Lower leg skin (tissue), 3 donors: ENCODE results near the gene DCST1.

ENCODE experiments used
- CTCF ChIP-seq, 3 donors: fragments of 450-650 bp; IDR thresholded peaks; one replicate each; pipeline ENCODE4 v1.5.1; 2016; ENCODE audit warnings: antibody characterized with exemption in 3 of 3, mild to moderate bottlenecking in 3 of 3, moderate library complexity in 2 of 3
- POLR2A ChIP-seq, 2 donors: fragments of 450-650 bp; IDR thresholded peaks; one replicate each; pipeline ENCODE4 v1.6.1; 2016 to 2017; ENCODE audit warnings: antibody characterized with exemption in 2 of 2, mild to moderate bottlenecking in 1 of 2, moderate library complexity in 1 of 2

- TF ChIP-seq CTCF (IDR thresholded peaks at IDR 0.05) (no peak), POLR2A (IDR thresholded peaks at IDR 0.05) (no peak)
These were observed 39.4 kb upstream of the DCST1 start for GRCh38 chr1:154994269-154994587.
